ENCODE results near the gene SPDL1. TPM values are rescaled to one million over a fixed set of nuclear protein-coding genes. Genes with fewer than 3 reads are reported as not detected.

SPDL1 gene
- total RNA-seq, 8 experiments from 2014 or later, result 16.2 to 42.6 (median 21.6) TPM

- WGBS, 10 experiments, result no CpG with 5 or more reads among the region's 42 CpGs
- in situ Hi-C loops (cut with MboI; ENCODE audit: low pct_unique_long_range_greater_than_20kb in 2 of 9, low sequenced_read_pairs in 9 of 9, unreplicated experiment in 9 of 9), result no loop called here
- H3K27ac ChIP-seq, result no peak within 1 kb of the TSS
- no peak within 1 kb of the TSS for H3K4me3 ChIP-seq
- no peaks in the 10 kb centered on the region for H3K4me1 ChIP-seq (replicated peaks in 1 of 2)
- peak in 1 of 8 experiments; percentile 26 for ATAC-seq (replicated peaks in 6 of 8)
These were observed 53.5 kb downstream of the SPDL1 start, which contains the start of gene DOCK2 for GRCh38 chr5:169637085-169637548. Gene DOCK2 (plus strand): TSS chr5:169637275. CDS start chr5:169637327, 52 bp downstream.

GRCh38 chr5:169637549-169638121 is 54.1 kb downstream of the SPDL1 start:
- no peak for ATAC-seq (replicated peaks in 6 of 8)
- WGBS, 10 experiments, result 22 to 80% (median 75%) methylated on average over 2 to 9 of the region's 18 CpGs; no CpG with 5 or more reads in 6 of the 10 experiments
- Histone ChIP-seq H3K4me1 (replicated peaks in 1 of 2) (no peaks in the 10 kb centered on the region), H3K27ac (no peak overlapping the region), H3K4me3 (no peak overlapping the region)
- in situ Hi-C loops (cut with MboI; ENCODE audit: low pct_unique_long_range_greater_than_20kb in 2 of 9, low sequenced_read_pairs in 9 of 9, unreplicated experiment in 9 of 9), result no loop called here

GRCh38 chr5:169641253-169641652 is 57.7 kb downstream of the SPDL1 start:
- in situ Hi-C loops (cut with MboI; ENCODE audit: low pct_unique_long_range_greater_than_20kb in 2 of 9, low sequenced_read_pairs in 9 of 9, unreplicated experiment in 9 of 9), result no loop called here
- 0 to 72% (median 44%) methylated on average over 1 to 6 of the region's 6 CpGs; no CpG with 5 or more reads in 1 of the 10 experiments for WGBS, 10 experiments
- Histone ChIP-seq H3K27ac (no peak overlapping the region), H3K4me3 (no peak overlapping the region), H3K4me1 (replicated peaks in 1 of 2) (no peaks in the 10 kb centered on the region)
- peak in 3 of 8 experiments; percentile 18 to 49 (median 26) for ATAC-seq (replicated peaks in 6 of 8)

GRCh38 chr5:169646856-169647255 is 63.3 kb downstream of the SPDL1 start:
- in situ Hi-C loops (cut with MboI; ENCODE audit: low pct_unique_long_range_greater_than_20kb in 2 of 9, low sequenced_read_pairs in 9 of 9, unreplicated experiment in 9 of 9), result no loop called here
- H3K4me1 ChIP-seq (replicated peaks in 1 of 2), result peaks cover 8 to 11% of the 10 kb centered on the region in 2 donors
- H3K27ac ChIP-seq, result no peak overlapping the region
- H3K4me3 ChIP-seq, result no peak overlapping the region
- ATAC-seq (replicated peaks in 6 of 8), result no peak
- 17 to 100% (median 80%) methylated on average over 1 to 2 of the region's 3 CpGs; no CpG with 5 or more reads in 3 of the 10 experiments for WGBS, 10 experiments

- Histone ChIP-seq H3K4me1 (replicated peaks in 1 of 2) (peaks cover 8 to 11% of the 10 kb centered on the region in 2 donors), H3K4me3 (no peak overlapping the region), H3K27ac (no peak overlapping the region)
- no peak for ATAC-seq (replicated peaks in 6 of 8)
- 0 to 20% methylated on average over 1 of the region's 1 CpG; no CpG with 5 or more reads in 8 of the 10 experiments for WGBS, 10 experiments
- in situ Hi-C loops (cut with MboI; ENCODE audit: low pct_unique_long_range_greater_than_20kb in 2 of 9, low sequenced_read_pairs in 9 of 9, unreplicated experiment in 9 of 9), result no loop called here
These were observed 64.0 kb downstream of the SPDL1 start for GRCh38 chr5:169647566-169647965.

- peaks cover 8 to 11% of the 10 kb centered on the region in 2 donors for H3K4me1 ChIP-seq (replicated peaks in 1 of 2)
- in situ Hi-C loops (cut with MboI; ENCODE audit: low pct_unique_long_range_greater_than_20kb in 2 of 9, low sequenced_read_pairs in 9 of 9, unreplicated experiment in 9 of 9), result no loop called here
- peak in 5 of 8 experiments; percentile 65 to 77 (median 69) for ATAC-seq (replicated peaks in 6 of 8)
- WGBS, 10 experiments, result 14 to 100% (median 78%) methylated on average over 1 to 7 of the region's 13 CpGs
- H3K27ac ChIP-seq, result no peak overlapping the region
- no peak overlapping the region for H3K4me3 ChIP-seq
These were observed 65.2 kb downstream of the SPDL1 start for GRCh38 chr5:169648725-169649310.

GRCh38 chr5:169649486-169649885 is 65.9 kb downstream of the SPDL1 start:
- in situ Hi-C loops (cut with MboI; ENCODE audit: low pct_unique_long_range_greater_than_20kb in 2 of 9, low sequenced_read_pairs in 9 of 9, unreplicated experiment in 9 of 9), result no loop called here
- ATAC-seq (replicated peaks in 6 of 8), result no peak
- H3K4me3 ChIP-seq, result no peak overlapping the region
- 39 to 100% (median 78%) methylated on average over 1 to 7 of the region's 7 CpGs; no CpG with 5 or more reads in 3 of the 10 experiments for WGBS, 10 experiments
- no peak overlapping the region for H3K27ac ChIP-seq
- peaks cover 8 to 11% of the 10 kb centered on the region in 2 donors for H3K4me1 ChIP-seq (replicated peaks in 1 of 2)

GRCh38 chr5:169650701-169651331 is 67.2 kb downstream of the SPDL1 start:
- peak in 2 of 8 experiments; percentile 64 to 65 for ATAC-seq (replicated peaks in 6 of 8)
- Histone ChIP-seq H3K4me1 (replicated peaks in 1 of 2) (peaks cover 8 to 11% of the 10 kb centered on the region in 2 donors), H3K27ac (no peak overlapping the region), H3K4me3 (no peak overlapping the region)
- 75 to 100% (median 82%) methylated on average over 2 to 5 of the region's 5 CpGs; no CpG with 5 or more reads in 3 of the 10 experiments for WGBS, 10 experiments
- in situ Hi-C loops (cut with MboI; ENCODE audit: low pct_unique_long_range_greater_than_20kb in 2 of 9, low sequenced_read_pairs in 9 of 9, unreplicated experiment in 9 of 9), result no loop called here

- ATAC-seq (replicated peaks in 6 of 8), result no peak
- 33 to 100% (median 60%) methylated on average over 1 to 4 of the region's 5 CpGs; no CpG with 5 or more reads in 1 of the 10 experiments for WGBS, 10 experiments
- in situ Hi-C loops (cut with MboI; ENCODE audit: low pct_unique_long_range_greater_than_20kb in 2 of 9, low sequenced_read_pairs in 9 of 9, unreplicated experiment in 9 of 9), result no loop called here
- Histone ChIP-seq H3K4me3 (no peak overlapping the region), H3K4me1 (replicated peaks in 1 of 2) (peaks cover 8 to 11% of the 10 kb centered on the region in 2 donors), H3K27ac (no peak overlapping the region)
These were observed 68.0 kb downstream of the SPDL1 start for GRCh38 chr5:169651526-169651925.

GRCh38 chr5:169652057-169652456 is 68.5 kb downstream of the SPDL1 start:
- ATAC-seq (replicated peaks in 6 of 8), result no peak
- peaks cover 8 to 11% of the 10 kb centered on the region in 2 donors for H3K4me1 ChIP-seq (replicated peaks in 1 of 2)
- no peak overlapping the region for H3K27ac ChIP-seq
- in situ Hi-C loops (cut with MboI; ENCODE audit: low pct_unique_long_range_greater_than_20kb in 2 of 9, low sequenced_read_pairs in 9 of 9, unreplicated experiment in 9 of 9), result no loop called here
- H3K4me3 ChIP-seq, result no peak overlapping the region
- WGBS, 10 experiments, result 0 to 80% (median 18%) methylated on average over 1 of the region's 1 CpG; no CpG with 5 or more reads in 6 of the 10 experiments

GRCh38 chr5:169653091-169653490 is 69.5 kb downstream of the SPDL1 start:
- no peak for ATAC-seq (replicated peaks in 6 of 8)
- no peak overlapping the region for H3K4me3 ChIP-seq
- 70 to 100% (median 86%) methylated on average over 1 to 5 of the region's 5 CpGs; no CpG with 5 or more reads in 2 of the 10 experiments for WGBS, 10 experiments
- in situ Hi-C loops (cut with MboI; ENCODE audit: low pct_unique_long_range_greater_than_20kb in 2 of 9, low sequenced_read_pairs in 9 of 9, unreplicated experiment in 9 of 9), result no loop called here
- H3K4me1 ChIP-seq (replicated peaks in 1 of 2), result peaks cover 4% of the 10 kb centered on the region in 2 donors
- H3K27ac ChIP-seq, result no peak overlapping the region

All from motor neuron (in vitro differentiated cells).